Endometrium (tissue), 2 donors: Measurements from ENCODE around the gene GALNT2.

Experiments
- FAIRE-seq: peaks from 2 replicates; lab custom pipeline; 2012; peaks lifted over from hg19 to GRCh38; lab: Jason Lieb, UNC
- donor health status: control.
- donor health status: control.

Gene GALNT2

DNA sequence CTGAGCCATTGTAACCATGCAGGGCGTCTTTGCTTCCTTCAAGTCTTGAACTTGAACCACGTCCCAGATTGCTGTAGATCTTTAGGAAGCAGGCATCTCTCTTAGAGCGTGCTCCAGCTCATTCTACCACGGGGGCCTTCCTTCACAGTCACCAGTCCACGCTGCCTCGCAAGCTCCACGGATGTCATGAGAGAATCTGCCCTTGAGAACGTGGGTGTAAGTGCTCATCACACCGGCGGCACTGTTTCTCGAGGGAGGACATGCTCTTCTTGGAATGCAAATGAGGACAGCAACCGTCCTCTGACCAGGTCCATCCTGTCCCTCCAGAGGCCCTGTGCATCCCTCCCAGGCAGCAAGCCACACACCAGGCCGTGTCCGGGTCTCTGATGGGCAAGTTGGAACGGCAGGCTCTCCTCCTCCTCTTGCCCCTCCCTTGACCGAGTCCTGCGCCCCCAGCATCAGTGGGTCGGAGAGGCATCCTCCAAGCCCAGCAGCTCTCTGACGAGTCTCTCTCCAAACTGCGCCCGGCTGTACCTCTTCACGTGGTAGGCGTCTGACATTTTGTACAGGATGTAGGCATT lies 256.0 kb downstream of the GALNT2 start:
- FAIRE-seq, result no peak

DNA sequence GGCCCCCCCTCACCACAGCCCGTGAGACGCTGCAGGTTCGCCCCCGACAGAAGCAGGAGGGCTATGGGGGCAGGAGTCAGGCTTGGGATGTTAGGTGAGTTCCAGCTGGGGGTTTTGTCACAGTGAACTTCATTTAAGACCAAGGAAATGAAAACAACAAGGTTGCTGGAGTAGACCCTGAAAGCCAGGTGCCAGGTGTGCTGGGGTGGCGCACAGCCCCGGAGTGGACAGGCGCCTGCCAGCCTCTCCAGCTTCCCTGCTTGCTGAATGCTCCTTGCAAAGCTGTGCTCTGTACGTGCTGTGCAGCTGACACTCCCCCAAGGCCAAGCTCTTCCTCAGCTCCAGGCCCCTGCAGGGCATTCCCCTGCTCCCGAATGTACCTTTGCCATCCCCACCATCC lies 256.6 kb downstream of the GALNT2 start:
- FAIRE-seq, result no peak

DNA sequence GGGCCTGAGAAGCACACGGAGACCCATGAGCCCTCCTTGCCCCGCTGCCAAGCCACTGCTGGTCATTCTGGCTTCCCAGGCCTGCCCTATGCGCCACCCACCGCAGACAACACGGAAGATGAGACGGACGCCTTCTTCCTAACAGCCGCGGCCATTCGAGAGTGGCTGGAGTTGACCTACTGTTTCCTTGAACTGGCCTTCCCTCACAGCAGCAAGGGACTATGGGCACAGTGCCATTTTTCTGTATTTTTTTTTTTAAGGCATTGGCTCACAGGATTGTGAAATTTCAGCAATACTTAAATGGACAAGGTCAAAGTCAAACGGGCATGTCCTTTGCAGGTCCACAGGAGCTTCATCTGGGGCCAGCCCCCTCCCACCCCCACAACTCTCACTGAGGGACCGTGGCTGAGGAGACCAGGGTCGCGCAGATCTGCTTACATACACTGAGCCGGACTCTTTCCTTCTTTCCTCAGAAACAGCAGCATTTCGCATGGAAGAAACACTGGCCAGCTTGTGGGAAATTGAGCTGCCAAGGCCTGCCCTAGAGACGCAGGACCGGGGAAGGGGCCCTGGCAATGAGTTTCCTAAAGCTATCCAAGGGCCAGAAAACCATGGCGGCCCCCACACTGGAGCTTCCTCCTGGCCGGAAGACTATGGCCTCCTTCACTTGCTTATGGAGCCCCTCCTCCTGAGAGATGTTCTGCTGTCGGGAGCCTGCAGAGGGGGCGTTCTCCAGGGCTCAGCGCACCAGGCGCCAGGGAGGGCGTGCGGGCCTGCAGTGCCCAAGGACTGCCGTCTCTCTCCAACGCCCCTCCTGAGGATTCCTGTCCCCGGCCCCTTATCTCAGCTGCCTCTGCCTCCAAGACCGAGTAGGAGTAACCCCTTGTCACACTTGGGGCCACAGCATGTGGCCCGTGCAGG lies 260.2 kb downstream of the GALNT2 start:
- FAIRE-seq, result no peak

DNA sequence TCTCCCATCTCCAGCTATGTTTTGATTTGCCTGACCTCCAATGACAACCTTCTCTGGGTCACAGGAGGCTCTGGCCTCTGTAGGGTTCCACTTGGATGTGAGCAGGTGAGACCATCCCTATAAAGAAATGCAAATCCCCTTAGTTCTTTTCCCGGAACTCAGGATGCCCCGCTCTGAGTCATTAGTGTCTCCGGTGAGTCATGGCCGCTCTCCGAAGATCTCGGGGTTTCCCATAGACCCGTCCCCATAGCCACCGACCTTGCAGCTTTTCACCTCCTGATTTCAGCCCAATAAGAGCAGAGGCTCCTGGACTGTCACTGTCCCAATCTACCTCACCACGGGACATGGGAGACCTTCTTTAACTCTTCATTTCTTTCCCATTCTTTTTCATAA lies 260.9 kb downstream of the GALNT2 start:
- FAIRE-seq, result no peak

DNA sequence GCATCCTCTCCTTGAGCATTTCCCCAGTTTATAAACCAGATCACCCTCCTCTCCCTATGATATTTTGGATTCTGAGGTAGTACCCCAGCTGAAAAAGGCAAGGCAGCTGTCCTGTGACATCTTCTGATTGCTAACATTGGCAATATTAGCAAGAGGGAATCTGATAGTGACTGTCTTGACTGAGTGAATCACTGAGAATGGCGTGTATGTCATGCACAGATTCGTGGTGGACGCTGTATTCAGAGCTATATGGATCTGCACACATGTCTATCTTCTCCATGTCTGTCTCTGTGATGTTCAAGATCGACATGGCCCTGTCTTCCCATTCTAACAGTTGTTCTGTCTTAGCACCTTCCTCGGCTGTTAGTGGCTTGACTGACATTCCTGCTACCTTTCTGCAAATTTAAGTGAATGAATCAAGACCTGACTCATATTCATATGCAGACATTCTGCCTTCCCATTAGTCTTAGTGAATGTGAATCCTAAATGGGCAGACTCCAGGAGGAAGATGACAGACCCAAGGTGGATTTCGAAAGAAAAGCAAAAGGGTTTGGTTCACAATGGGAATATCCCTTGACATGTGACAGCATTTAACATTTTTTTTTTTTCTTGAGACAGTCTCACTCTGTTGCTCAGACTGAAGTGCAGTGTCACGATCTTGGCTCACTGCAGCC lies 261.4 kb downstream of the GALNT2 start:
- no peak for FAIRE-seq

DNA sequence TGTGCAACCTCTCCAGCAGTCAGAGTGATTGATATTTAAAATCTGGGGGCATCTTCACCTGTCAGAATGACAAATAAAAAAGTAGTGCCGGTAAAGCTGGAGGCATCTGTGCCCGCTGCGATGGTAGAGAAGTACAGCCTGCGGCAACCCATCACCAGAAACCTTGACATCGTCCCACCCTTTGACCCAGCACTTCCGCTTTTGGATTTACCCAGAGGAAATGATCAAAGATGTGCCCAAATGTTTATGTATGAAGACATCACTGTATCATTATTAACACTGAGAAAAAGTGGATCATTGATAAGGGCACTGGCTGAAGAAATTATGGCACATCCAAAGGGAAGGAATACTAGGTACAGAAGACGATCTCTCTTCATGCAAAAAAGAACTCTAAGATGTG lies 263.1 kb downstream of the GALNT2 start:
- no peak for FAIRE-seq
